Adrenal gland (tissue), 12 donors: ENCODE results near the gene BCL11A. TPM values are rescaled to one million over a fixed set of nuclear protein-coding genes. Genes with fewer than 3 reads are reported as not detected.

Source experiments
- DNase-seq, 7 donors: peaks; one replicate each; pipeline ENCODE4 v3.0.0-alpha.2; 2019 to 2020
- H3K27ac ChIP-seq, 5 donors: fragments of 200-600 bp; sonication (generic) in 4 of 5; 1 replicate in 3 of 5; 2 replicates in 2 of 5; pipeline versions ENCODE4 v1.5.1 to v1.8.0; 2016 to 2020; ENCODE audit warnings: mild to moderate bottlenecking in 1 of 5
- H3K27me3 ChIP-seq: fragments of 200-600 bp; 2 replicates; pipeline ENCODE4 v1.8.0; 2021
- H3K36me3 ChIP-seq, 2 donors: fragments of 200-600 bp; replicated peaks in 1 of 2; 1 replicate in 1 of 2; 2 replicates in 1 of 2; pipeline versions ENCODE4 v1.5.1 to v1.8.0; 2018 to 2022
- H3K4me1 ChIP-seq, 2 donors: fragments of 200-600 bp; replicated peaks in 1 of 2; 1 replicate in 1 of 2; 2 replicates in 1 of 2; pipeline versions ENCODE4 v1.5.1 to v1.8.0; 2018 to 2021
- H3K4me3 ChIP-seq, 4 donors: fragments of 200-600 bp; sonication (generic) in 3 of 4; one replicate each; pipeline ENCODE4 v1.5.1; 2016 to 2018
- H3K9me3 ChIP-seq, 3 donors: fragments of 200-600 bp; sonication (generic) in 1 of 3; replicated peaks in 1 of 3; 1 replicate in 2 of 3; 2 replicates in 1 of 3; pipeline versions ENCODE4 v1.5.1 to v1.8.0; 2016 to 2021
- CTCF ChIP-seq, 6 experiments: fragments of 450-650 bp in 4 of 6; fragments of 200-600 bp in 2 of 6; sonication (generic) in 1 of 6; IDR thresholded peaks; 1 replicate in 5 of 6; 2 replicates in 1 of 6; pipeline versions ENCODE4 v1.5.1 to v1.8.0; 2016 to 2021; ENCODE audit warnings: antibody characterized with exemption in 6 of 6, mild to moderate bottlenecking in 2 of 6, moderate library complexity in 1 of 6
- POLR2A ChIP-seq, 2 donors: fragments of 450-650 bp; IDR thresholded peaks; one replicate each; pipeline ENCODE4 v1.6.1; 2017; ENCODE audit warnings: antibody characterized with exemption in 2 of 2, mild to moderate bottlenecking in 2 of 2, moderate library complexity in 1 of 2
- WGBS, 4 donors: extraction: QIAGEN DNeasy Blood & Tissue Kit in 2 of 4; methylation state at CpG; one replicate each; pipeline versions ENCODE4 v1.1.5 to v1.1.7; 2013 to 2017; 5-methylcytosine and 5-hydroxymethylcytosine counted together
- intact Hi-C, 2 donors: fragments of 100-400 bp; cut with DNase I; formaldehyde crosslinking; loops; one replicate each; pipeline versions ENCODE4 v1.14.1 to v1.15.0; 2022 to 2023
- polyA plus RNA-seq, 3 donors: library from polyadenylated mRNA; stranded (reverse); fragments of 200-250 nt in 2 of 3; fragments of 350-450 nt in 1 of 3; fragmentation: Illumina TruSeq in 1 of 3; extraction: RNeasy Lipid Tissue Mini Kit (QIAGEN cat#74804) in 1 of 3; gene quantifications; one replicate each; pipeline ENCODE4 v1.2.3, GENCODE V29; 2013 to 2014
- total RNA-seq, 9 donors: library from RNA; depleted of rRNA in 4 of 9; stranded (reverse); fragments of >200 nt in 4 of 9; fragments of 120-200 nt in 1 of 9; fragmentation: NEBNext Ultra II Directional in 1 of 9; extraction: Animal tissue kit (Norgen Biotek cat#: 25700) in 1 of 9; gene quantifications; one replicate each; pipeline versions ENCODE4 v1.1.0 to v1.2.4, GENCODE V29; 2013 to 2023
- donor health status: healthy with polysubstance abuse.
- donor health status: Bipolar disorder and iron deficiency.
- donor health status: DM: yes; HTN: yes; CAD: no.
- donor health status: DM: no; HTN: no; CAD: no.
- donor health status: DM: no; HTN: no; CAD: no.
- donor health status: DM: yes; HTN: yes; CAD: no.

The BCL11A gene
- total and polyA plus RNA-seq, 12 donors = 2.9 to 16.7 (median 5.3) TPM

- TF ChIP-seq POLR2A (IDR thresholded peaks at IDR 0.05) = no peak
- TF ChIP-seq CTCF (IDR thresholded peaks at IDR 0.05) = no peak
- intact Hi-C loops = no loop called here
- H3K27ac ChIP-seq = no peak overlapping the region
- no peak overlapping the region for H3K4me3 ChIP-seq
- 67 to 75% (median 72%) methylated on average over 4 of the region's 4 CpGs for WGBS, 4 donors
- no peaks in the 10 kb centered on the region for H3K36me3 ChIP-seq
- no peaks in the 10 kb centered on the region for H3K4me1 ChIP-seq
- no peaks in the 10 kb centered on the region for H3K27me3 ChIP-seq
- no peaks in the 10 kb centered on the region for H3K9me3 ChIP-seq
- no peak for DNase-seq
Observed at GRCh38 chr2:60502144-60502543, 51.3 kb downstream of the BCL11A start.

- H3K4me1 ChIP-seq = no peaks in the 10 kb centered on the region
- TF ChIP-seq CTCF (IDR thresholded peaks at IDR 0.05) = no peak
- no peak for TF ChIP-seq POLR2A (IDR thresholded peaks at IDR 0.05)
- H3K9me3 ChIP-seq = no peaks in the 10 kb centered on the region
- no peak for DNase-seq
- no peaks in the 10 kb centered on the region for H3K36me3 ChIP-seq
- no peak overlapping the region for H3K27ac ChIP-seq
- intact Hi-C loops = no loop called here
- H3K4me3 ChIP-seq = no peak overlapping the region
- H3K27me3 ChIP-seq = no peaks in the 10 kb centered on the region
- WGBS, 4 donors = 72 to 92% (median 78%) methylated on average over 2 of the region's 2 CpGs
Observed at GRCh38 chr2:60500861-60501260, 52.6 kb downstream of the BCL11A start.

GRCh38 chr2:60499651-60500265 is 53.7 kb downstream of the BCL11A start:
- no peak overlapping the region for H3K4me3 ChIP-seq
- no peak overlapping the region for H3K27ac ChIP-seq
- intact Hi-C loops = no loop called here
- no peaks in the 10 kb centered on the region for H3K36me3 ChIP-seq
- TF ChIP-seq CTCF (IDR thresholded peaks at IDR 0.05) (no peak), POLR2A (IDR thresholded peaks at IDR 0.05) (no peak)
- no peak for DNase-seq
- H3K27me3 ChIP-seq = no peaks in the 10 kb centered on the region
- WGBS, 4 donors = 89 to 93% (median 90%) methylated on average over 5 to 8 of the region's 8 CpGs
- H3K9me3 ChIP-seq = no peaks in the 10 kb centered on the region
- no peaks in the 10 kb centered on the region for H3K4me1 ChIP-seq

GRCh38 chr2:60498816-60499429 is 54.5 kb downstream of the BCL11A start:
- TF ChIP-seq POLR2A (IDR thresholded peaks at IDR 0.05) (no peak), CTCF (IDR thresholded peaks at IDR 0.05) (no peak)
- Histone ChIP-seq H3K27ac (no peak overlapping the region), H3K4me1 (no peaks in the 10 kb centered on the region), H3K9me3 (no peaks in the 10 kb centered on the region), H3K36me3 (no peaks in the 10 kb centered on the region), H3K27me3 (no peaks in the 10 kb centered on the region), H3K4me3 (no peak overlapping the region)
- 87 to 93% (median 91%) methylated on average over 4 to 8 of the region's 8 CpGs for WGBS, 4 donors
- DNase-seq = no peak
- intact Hi-C loops = no loop called here
